A673 (cell line): ENCODE results near the gene NEMP2. TPM values are rescaled to one million over a fixed set of nuclear protein-coding genes. Genes with fewer than 3 reads are reported as not detected.

Source experiments
- BruUV-seq: library from RNA; stranded (reverse); fragments of 400-500 nt; replicated peaks from 2 replicates; lab custom pipeline; 2021; lab: Mats Ljungman, UMichigan
- CTCF ChIA-PET: fragments of 300-600 bp; sonication (Branson Sonifier 250); formaldehyde crosslinking; loops from one replicate; lab custom pipeline; 2022; ENCODE audit warnings: antibody characterized with exemption; lab: Charles Lee
- POLR2A ChIA-PET: fragments of 300-600 bp; sonication (Branson Sonifier 250); formaldehyde crosslinking; loops from one replicate; lab custom pipeline; 2022; ENCODE audit warnings: antibody characterized with exemption; ENCODE audit not compliant: low non-redundant PET; lab: Charles Lee
- DNase-seq: peaks from one replicate; pipeline ENCODE4 v3.0.0-alpha.2; 2015; ENCODE audit warnings: low spot score
- H3K27ac ChIP-seq: fragments of 200-600 bp; sonication (generic); 2 replicates; pipeline ENCODE4 v1.5.1; 2016; ENCODE audit warnings: mixed run types, low read depth, mild to moderate bottlenecking, mixed read lengths, antibody characterized with exemption, low read length; ENCODE audit not compliant: poor library complexity, severe bottlenecking
- H3K27me3 ChIP-seq: fragments of 200-600 bp; sonication (generic); replicated peaks from 2 replicates; pipeline ENCODE4 v1.6.1; 2017; ENCODE audit warnings: mixed run types, low read depth, mild to moderate bottlenecking, mixed read lengths, antibody characterized with exemption, low read length; ENCODE audit not compliant: insufficient read depth, poor library complexity
- H3K36me3 ChIP-seq: fragments of 200-600 bp; sonication (generic); 2 replicates; pipeline ENCODE4 v1.6.1; 2016; ENCODE audit warnings: mixed run types, mild to moderate bottlenecking, mixed read lengths, antibody characterized with exemption, low read length; ENCODE audit not compliant: insufficient read depth, poor library complexity, severe bottlenecking
- H3K4me1 ChIP-seq: fragments of 200-600 bp; sonication (generic); 2 replicates; pipeline ENCODE4 v1.6.1; 2017; ENCODE audit warnings: mixed run types, mild to moderate bottlenecking, mixed read lengths, antibody characterized with exemption, low read length; ENCODE audit not compliant: insufficient read depth, poor library complexity, severe bottlenecking
- H3K4me3 ChIP-seq: fragments of 200-600 bp; sonication (generic); 2 replicates; pipeline ENCODE4 v1.5.1; 2016; ENCODE audit warnings: low read depth, mixed run types, mild to moderate bottlenecking, mixed read lengths, low read length; ENCODE audit not compliant: poor library complexity, severe bottlenecking
- H3K9me3 ChIP-seq: fragments of 200-600 bp; sonication (generic); 2 replicates; pipeline ENCODE4 v1.6.1; 2016; ENCODE audit warnings: mixed run types, low read depth, mild to moderate bottlenecking, mixed read lengths, antibody characterized with exemption, low read length; ENCODE audit not compliant: poor library complexity, severe bottlenecking
- EZH2 ChIP-seq: fragments of 200-600 bp; sonication (generic); IDR thresholded peaks from 2 replicates; pipeline ENCODE4 v1.6.1; 2017; ENCODE audit warnings: borderline replicate concordance, low read depth, mild to moderate bottlenecking, mixed read lengths, antibody characterized with exemption, low read length; ENCODE audit not compliant: poor library complexity, severe bottlenecking
- intact Hi-C: fragments of 100-400 bp; cut with micrococcal nuclease; formaldehyde crosslinking; loops from one replicate; pipeline ENCODE4 v1.10.0; 2022; ENCODE audit not compliant: unreplicated experiment
- total RNA-seq: library from RNA; stranded (reverse); gene quantifications from 2 replicates; pipeline ENCODE4 v1.2.3, GENCODE V29; 2021
- TF ChIP-seq, protein P1 (sequence below): fragments of 300-800, 200-600 bp; sonication (generic); conservative IDR thresholded peaks from 2 replicates; pipeline ENCODE4 v1.5.1; 2017; ENCODE audit warnings: low read depth, mild to moderate bottlenecking, antibody characterized with exemption, low read length, moderate library complexity, mixed read lengths

The NEMP2 gene
- total RNA-seq, 1 experiment from 2014 or later = 12.6 TPM

DNA sequence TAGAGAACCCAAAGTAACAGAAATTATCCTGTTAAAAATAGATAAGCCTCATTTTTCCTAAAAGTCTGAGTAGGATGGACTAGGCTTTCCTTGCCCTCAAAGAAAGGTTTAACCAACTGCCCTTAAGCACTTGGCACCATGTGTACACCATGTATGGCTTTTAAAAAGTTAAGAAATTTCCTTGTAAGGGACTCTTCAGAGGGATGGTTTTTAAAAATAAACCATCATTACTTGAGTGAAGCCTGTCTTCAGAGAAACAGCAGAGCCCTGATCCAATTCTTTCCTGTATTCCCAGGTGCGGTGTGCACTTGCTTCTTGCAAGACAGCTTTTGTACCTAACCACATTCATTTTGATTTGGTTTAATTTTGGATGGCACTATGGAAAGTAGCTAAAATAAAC lies 1.1 kb upstream of the NEMP2 start:
- ChIA-PET CTCF (no interaction called here), POLR2A (no interaction called here)
- peak; percentile 10 for DNase-seq
- Histone ChIP-seq H3K36me3 (no peaks in the 10 kb centered on the region), H3K27me3 (no peaks in the 10 kb centered on the region), H3K9me3 (peaks cover 23% of the 10 kb centered on the region), H3K4me3 (peak overlapping the region; percentile 65), H3K4me1 (peaks cover 15% of the 10 kb centered on the region), H3K27ac (no peak overlapping the region)
- intact Hi-C loops = no loop called here
- TF ChIP-seq, protein P1, sequence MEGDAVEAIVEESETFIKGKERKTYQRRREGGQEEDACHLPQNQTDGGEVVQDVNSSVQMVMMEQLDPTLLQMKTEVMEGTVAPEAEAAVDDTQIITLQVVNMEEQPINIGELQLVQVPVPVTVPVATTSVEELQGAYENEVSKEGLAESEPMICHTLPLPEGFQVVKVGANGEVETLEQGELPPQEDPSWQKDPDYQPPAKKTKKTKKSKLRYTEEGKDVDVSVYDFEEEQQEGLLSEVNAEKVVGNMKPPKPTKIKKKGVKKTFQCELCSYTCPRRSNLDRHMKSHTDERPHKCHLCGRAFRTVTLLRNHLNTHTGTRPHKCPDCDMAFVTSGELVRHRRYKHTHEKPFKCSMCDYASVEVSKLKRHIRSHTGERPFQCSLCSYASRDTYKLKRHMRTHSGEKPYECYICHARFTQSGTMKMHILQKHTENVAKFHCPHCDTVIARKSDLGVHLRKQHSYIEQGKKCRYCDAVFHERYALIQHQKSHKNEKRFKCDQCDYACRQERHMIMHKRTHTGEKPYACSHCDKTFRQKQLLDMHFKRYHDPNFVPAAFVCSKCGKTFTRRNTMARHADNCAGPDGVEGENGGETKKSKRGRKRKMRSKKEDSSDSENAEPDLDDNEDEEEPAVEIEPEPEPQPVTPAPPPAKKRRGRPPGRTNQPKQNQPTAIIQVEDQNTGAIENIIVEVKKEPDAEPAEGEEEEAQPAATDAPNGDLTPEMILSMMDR = no peak
- TF ChIP-seq EZH2 = no peak
- BruUV-seq = no TSS peak

DNA sequence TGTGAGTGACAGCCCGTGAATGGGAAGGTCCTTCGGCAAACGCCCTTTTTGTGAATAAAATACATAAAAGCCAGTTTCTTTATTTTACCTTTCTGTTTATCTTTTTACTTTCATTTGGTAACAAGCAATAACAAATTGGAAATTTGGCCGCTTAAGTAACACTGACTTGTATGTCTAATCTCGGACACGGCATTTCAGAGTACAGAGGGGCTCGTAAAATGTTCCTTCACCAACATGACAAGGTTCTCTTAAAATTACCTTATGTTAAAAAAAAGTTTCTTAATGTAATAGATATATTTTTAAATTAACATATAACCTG lies 558 bp upstream of the NEMP2 start:
- BruUV-seq = TSS peak; percentile 65
- DNase-seq = no peak
- H3K36me3 ChIP-seq = no peaks in the 10 kb centered on the region
- H3K4me1 ChIP-seq = peaks cover 18% of the 10 kb centered on the region
- CTCF ChIA-PET = no interaction called here
- no peaks in the 10 kb centered on the region for H3K27me3 ChIP-seq
- POLR2A ChIA-PET = no interaction called here
- H3K9me3 ChIP-seq = peaks cover 18% of the 10 kb centered on the region
- intact Hi-C loops = no loop called here
- TF ChIP-seq EZH2 = no peak
- TF ChIP-seq, protein P1 = no peak
- H3K4me3 ChIP-seq = peak overlapping the region; percentile 65
- peak overlapping the region; percentile 92 for H3K27ac ChIP-seq

DNA sequence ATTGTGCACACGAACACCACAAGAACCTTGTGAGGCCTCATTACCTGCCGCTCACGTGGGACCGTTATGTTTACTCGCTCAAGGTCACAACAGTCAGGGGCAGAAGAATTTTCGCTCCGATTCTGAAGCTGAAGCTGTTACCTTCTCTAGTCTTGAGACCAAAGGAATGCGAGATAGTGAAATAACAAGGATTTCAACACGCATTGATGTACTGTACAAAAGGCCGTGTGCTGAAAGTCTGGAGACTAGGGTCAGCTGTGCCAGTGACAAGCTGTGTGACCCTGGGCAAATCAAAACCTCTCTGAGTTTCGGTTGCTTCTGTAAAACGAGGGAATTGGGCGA lies 583 bp downstream of the NEMP2 start:
- Histone ChIP-seq H3K36me3 (no peaks in the 10 kb centered on the region), H3K27me3 (no peaks in the 10 kb centered on the region), H3K27ac (peak overlapping the region; percentile 92), H3K4me3 (peak overlapping the region; percentile 65), H3K4me1 (peaks cover 21% of the 10 kb centered on the region), H3K9me3 (peaks cover 9% of the 10 kb centered on the region)
- DNase-seq = no peak
- TF ChIP-seq, protein P1 = no peak
- TF ChIP-seq EZH2 = no peak
- ChIA-PET POLR2A (interaction anchor here (0.6 kb wide), 1 partner anchor 109 kb away, joined by 3 read pairs; no protein-coding TSS in a partner anchor), CTCF (no interaction called here)
- intact Hi-C loops = loop anchor here (5.0 kb wide), 1 partner anchor 113 kb away; the partner anchor contains the start of gene NAB1
- no TSS peak for BruUV-seq
